ENCODE data around the gene NCOA7.

DNA sequence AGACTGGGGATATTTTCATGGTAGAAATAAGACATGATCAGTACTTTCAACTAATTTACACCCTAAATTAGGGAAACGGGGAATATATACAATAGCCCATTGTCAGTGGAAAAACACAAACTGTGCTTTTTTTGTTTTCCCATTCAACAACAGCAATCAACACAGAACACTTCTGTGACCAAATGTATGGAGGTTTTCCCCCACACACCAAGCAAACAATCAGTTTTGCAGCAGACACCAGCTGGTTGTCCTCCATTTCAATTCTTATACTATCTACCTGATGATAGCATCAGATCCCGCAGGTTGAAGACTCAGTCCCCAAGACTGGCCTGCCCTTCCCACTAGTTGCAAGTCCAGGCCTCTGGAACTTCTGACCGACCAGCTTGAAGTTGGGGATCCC is 170.4 kb downstream of the NCOA7 start:
- TF ChIP-seq CTCF (IDR thresholded peaks at IDR 0.05) (no peak), POLR2AphosphoS5 (IDR thresholded peaks at IDR 0.05) (no peak), POLR2A (IDR thresholded peaks at IDR 0.05) (no peak), EP300 (IDR thresholded peaks at IDR 0.05) (no peak)

Measured in suprapubic skin (tissue), 4 donors.